OCI-LY7 (cell line): ENCODE results near the gene DUSP22. TPM values are rescaled to one million over a fixed set of nuclear protein-coding genes. Genes with fewer than 3 reads are reported as not detected.

Experiments
- BruUV-seq: library from RNA; stranded (reverse); fragments of 400-500 nt; replicated peaks from 2 replicates; lab custom pipeline; 2021; lab: Mats Ljungman, UMichigan
- CTCF ChIA-PET: fragments of 300-600 bp; sonication (Branson Sonifier 250); formaldehyde crosslinking; loops from one replicate; lab custom pipeline; 2022; ENCODE audit warnings: antibody characterized with exemption; ENCODE audit not compliant: unreplicated experiment; lab: Charles Lee
- POLR2A ChIA-PET: fragments of 300-600 bp; sonication (Branson Sonifier 250); formaldehyde crosslinking; loops from one replicate; lab custom pipeline; 2022; ENCODE audit warnings: antibody characterized with exemption; lab: Charles Lee
- DNase-seq: peaks from one replicate; pipeline ENCODE4 v3.0.0-alpha.2; 2015; ENCODE audit warnings: low spot score
- H2AFZ ChIP-seq: fragments of 200-600 bp; sonication (generic), shearing (Covaris generic); 2 replicates; pipeline ENCODE4 v1.6.1; 2014; ENCODE audit warnings: mild to moderate bottlenecking, antibody characterized with exemption, low read length, moderate library complexity
- H3K27ac ChIP-seq: fragments of 200-600 bp; sonication (generic); 2 replicates; pipeline ENCODE4 v1.5.1; 2014; ENCODE audit warnings: mixed run types, low read depth, mild to moderate bottlenecking, moderate library complexity, low read length, inconsistent platforms; ENCODE audit not compliant: poor library complexity, severe bottlenecking
- H3K36me3 ChIP-seq: fragments of 200-600 bp; sonication (generic); 2 replicates; pipeline ENCODE4 v1.6.1; 2014; ENCODE audit warnings: mild to moderate bottlenecking, antibody characterized with exemption, low read length, moderate library complexity, mixed read lengths; ENCODE audit not compliant: insufficient read depth
- H3K4me1 ChIP-seq: fragments of 200-600 bp; sonication (generic); 2 replicates; pipeline ENCODE4 v1.5.1; 2014; ENCODE audit warnings: mild to moderate bottlenecking, low read length; ENCODE audit not compliant: insufficient read depth, poor library complexity, severe bottlenecking
- H3K4me2 ChIP-seq: fragments of 200-600 bp; sonication (generic); 2 replicates; pipeline ENCODE4 v1.6.1; 2014; ENCODE audit warnings: mild to moderate bottlenecking, low read length
- H3K4me3 ChIP-seq: fragments of 200-600 bp; sonication (generic); 2 replicates; pipeline ENCODE4 v1.5.1; 2014; ENCODE audit warnings: mild to moderate bottlenecking, low read depth, low read length; ENCODE audit not compliant: poor library complexity, severe bottlenecking
- H3K79me2 ChIP-seq: fragments of 200-600 bp; sonication (generic); 2 replicates; pipeline ENCODE4 v1.6.1; 2016; ENCODE audit warnings: low read depth, mild to moderate bottlenecking, low read length, moderate library complexity, mixed read lengths; ENCODE audit not compliant: insufficient read depth
- H3K9me2 ChIP-seq: fragments of 200-600 bp; sonication (generic); 2 replicates; pipeline ENCODE4 v1.6.1; 2016; ENCODE audit warnings: mild to moderate bottlenecking, low read length, mixed read lengths; ENCODE audit not compliant: insufficient read depth
- H3K9me3 ChIP-seq: fragments of 200-600 bp; sonication (generic); 2 replicates; pipeline ENCODE4 v1.6.1; 2014; ENCODE audit warnings: mild to moderate bottlenecking, mixed run types, low read length, mixed read lengths
- H4K20me1 ChIP-seq: fragments of 200-600 bp; sonication (generic); 2 replicates; pipeline ENCODE4 v1.6.1; 2014; ENCODE audit warnings: mild to moderate bottlenecking, antibody characterized with exemption, low read length, moderate library complexity, mixed read lengths; ENCODE audit not compliant: insufficient read depth
- CTCF ChIP-seq: fragments of 200-600 bp; sonication (generic); conservative IDR thresholded peaks from 2 replicates; pipeline ENCODE4 v1.5.1; 2014; ENCODE audit warnings: mild to moderate bottlenecking, antibody characterized with exemption, low read length, moderate library complexity, mixed read lengths
- EZH2phosphoT487 ChIP-seq: fragments of 200-600 bp; sonication (generic); IDR thresholded peaks from 2 replicates; pipeline ENCODE4 v1.6.1; 2018; ENCODE audit warnings: low read depth, borderline replicate concordance, mild to moderate bottlenecking, mixed run types, antibody characterized with exemption, low read length, moderate library complexity, mixed read lengths
- intact Hi-C: fragments of 100-400 bp; cut with micrococcal nuclease; formaldehyde crosslinking; loops from one replicate; pipeline ENCODE4 v1.10.0; 2022; ENCODE audit not compliant: unreplicated experiment
- total RNA-seq, 2 experiments: library from RNA; depleted of rRNA in 1 of 2; stranded (reverse); fragments of >200 nt in 1 of 2; shearing (Covaris generic) in 1 of 2; gene quantifications; 2 replicates each; pipeline ENCODE4 v1.2.3, GENCODE V29; 2014 to 2022

The DUSP22 gene
- total RNA-seq, 2 experiments from 2014 or later, result 149 to 171 TPM

DNA sequence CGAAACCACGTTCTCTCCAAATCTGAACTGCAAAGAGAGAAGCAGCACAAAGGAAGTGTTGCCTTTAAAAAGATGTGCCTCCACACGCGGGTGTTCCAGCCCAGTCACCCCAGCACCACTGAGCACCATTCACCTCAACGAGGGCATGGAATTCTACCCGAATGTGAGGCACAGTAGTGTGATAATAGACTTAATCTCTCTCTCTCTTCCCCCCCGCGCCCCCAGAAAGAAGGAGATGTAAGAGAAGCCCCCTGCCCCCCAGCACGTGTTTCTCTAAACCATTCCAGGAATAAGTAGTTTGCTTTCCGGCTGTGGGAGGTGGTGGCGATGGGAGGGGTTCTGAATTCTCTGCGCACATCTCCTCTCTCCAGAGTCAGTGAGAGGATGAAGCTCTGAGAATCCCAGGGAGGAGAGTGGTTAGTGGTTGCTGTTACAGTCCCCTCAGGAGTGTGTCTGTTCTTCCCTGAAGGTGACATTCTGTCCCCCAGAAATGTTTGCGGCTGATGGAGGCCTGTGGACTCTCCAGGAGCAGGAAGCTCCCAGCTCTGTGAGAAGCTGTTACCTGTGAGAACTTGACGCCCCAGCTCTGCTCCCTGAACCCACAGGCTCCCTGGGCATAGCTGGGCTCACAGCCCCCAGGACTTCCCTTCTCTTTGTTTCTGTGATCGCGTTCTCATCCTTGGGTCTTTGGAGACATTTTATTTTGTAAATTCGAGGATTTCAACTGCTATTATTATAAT, 75.8 kb downstream of the DUSP22 start:
- peak overlapping the region; percentile 69 for H3K4me2 ChIP-seq
- POLR2A ChIA-PET, result interaction anchor here (1.0 to 2.9 kb wide), 4 partner anchors 12 to 75 kb away, joined by 3 to 19 read pairs (median 5); partner anchors contain the start of gene IRF4
- CTCF ChIA-PET, result no interaction called here
- no peak overlapping the region for H3K4me3 ChIP-seq
- H3K27ac ChIP-seq, result no peak overlapping the region
- intact Hi-C loops, result no loop called here
- no peaks in the 10 kb centered on the region for H3K79me2 ChIP-seq
- BruUV-seq, result no TSS peak
- peak overlapping the region; percentile 26; the same call in 1 of the 2 replicates for H2AFZ ChIP-seq
- no peaks in the 10 kb centered on the region for H4K20me1 ChIP-seq
- no peaks in the 10 kb centered on the region for H3K9me3 ChIP-seq
- no peak for TF ChIP-seq CTCF
- TF ChIP-seq EZH2phosphoT487, result no peak
- H3K4me1 ChIP-seq, result peaks cover 63% of the 10 kb centered on the region
- no peaks in the 10 kb centered on the region for H3K36me3 ChIP-seq
- H3K9me2 ChIP-seq, result no peaks in the 10 kb centered on the region
- no peak for DNase-seq

- H4K20me1 ChIP-seq, result no peaks in the 10 kb centered on the region
- no TSS peak for BruUV-seq
- POLR2A ChIA-PET, result interaction anchor here (1.0 to 5.7 kb wide), 3 partner anchors 9 to 21 kb away, joined by 3 to 26 read pairs (median 4); partner anchors contain the start of gene IRF4
- no peaks in the 10 kb centered on the region for H3K36me3 ChIP-seq
- CTCF ChIA-PET, result no interaction called here
- no peaks in the 10 kb centered on the region for H3K79me2 ChIP-seq
- H3K9me2 ChIP-seq, result no peaks in the 10 kb centered on the region
- DNase-seq, result no peak
- H3K9me3 ChIP-seq, result no peaks in the 10 kb centered on the region
- no peak overlapping the region for H3K4me3 ChIP-seq
- H3K4me1 ChIP-seq, result peaks cover 50% of the 10 kb centered on the region
- no peak overlapping the region for H3K27ac ChIP-seq
- H2AFZ ChIP-seq, result no peak overlapping the region
- intact Hi-C loops, result no loop called here
- TF ChIP-seq EZH2phosphoT487, result no peak
- TF ChIP-seq CTCF, result no peak
- H3K4me2 ChIP-seq, result no peak overlapping the region
Measured at GRCh38 chr6:369559-370431, 77.5 kb downstream of the DUSP22 start.
